ENCODE measurements around the gene TBXAS1. TPM values are rescaled to one million over a fixed set of nuclear protein-coding genes. Genes with fewer than 3 reads are reported as not detected.
"Not testable (repeated sequence)": the region's sequence is repeated elsewhere in the genome, so short reads cannot be mapped to it uniquely, and the experiment has no call there.

TBXAS1 gene
- total RNA-seq, 1 experiment from 2014 or later: 16.8 TPM

DNA sequence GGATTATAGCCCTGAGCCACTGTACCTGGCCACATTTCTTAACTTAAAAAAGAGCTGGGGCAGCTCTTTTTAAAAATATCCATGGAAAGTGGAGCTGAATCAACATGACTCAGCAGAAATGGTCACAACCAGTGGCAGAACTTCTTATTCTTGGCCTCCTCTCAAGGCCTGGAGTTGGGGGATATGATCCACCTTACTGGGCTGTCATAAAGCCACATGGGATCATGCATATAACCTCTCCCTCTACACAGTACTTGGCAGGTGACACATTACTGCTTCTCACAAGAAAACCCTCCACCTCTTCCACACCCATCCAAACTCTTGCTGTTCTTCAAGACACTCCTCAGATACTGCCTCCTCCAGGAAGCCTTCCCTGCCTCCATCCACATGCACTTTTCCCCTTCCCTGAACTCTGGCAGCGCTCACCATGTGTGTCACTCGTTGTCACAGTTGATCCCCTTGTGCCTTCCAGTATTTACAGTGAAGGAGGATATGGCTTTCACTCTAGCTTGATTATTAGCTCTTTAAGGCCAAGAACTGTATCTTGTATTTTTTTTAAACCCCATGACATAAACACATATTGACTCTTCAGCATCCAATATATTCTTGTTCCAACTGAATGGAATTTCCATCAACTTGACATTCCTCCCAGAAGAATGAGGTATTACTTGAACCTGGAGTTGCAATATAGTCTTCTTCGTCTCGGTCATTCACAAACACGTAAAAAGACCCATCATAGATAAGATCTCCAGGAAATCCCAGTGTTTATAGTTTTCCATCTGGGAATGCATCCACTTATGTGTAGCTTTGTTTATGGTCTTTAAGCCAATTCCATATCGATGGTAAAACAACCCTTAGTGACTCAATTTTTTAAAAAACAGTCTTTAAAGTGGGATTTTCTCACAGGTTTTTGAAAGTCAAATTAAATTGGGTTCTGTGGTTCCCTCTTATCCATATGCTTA lies 85.5 kb downstream of the TBXAS1 start:
- peak; percentile 82 for DNase-seq (ENCODE audit: low spot score)

GRCh38 chr7:139915268-139915863 lies 86.3 kb downstream of the TBXAS1 start:
- DNase-seq (ENCODE audit: low spot score): peak; percentile 71

GRCh38 chr7:139915864-139916716 lies 87.0 kb downstream of the TBXAS1 start:
- DNase-seq (ENCODE audit: low spot score): peak; percentile 98

GRCh38 chr7:139916717-139917395 lies 87.8 kb downstream of the TBXAS1 start:
- no peak for DNase-seq (ENCODE audit: low spot score)

- no peak for DNase-seq (ENCODE audit: low spot score)
Observed at GRCh38 chr7:139917851-139918250, 88.8 kb downstream of the TBXAS1 start.

DNA sequence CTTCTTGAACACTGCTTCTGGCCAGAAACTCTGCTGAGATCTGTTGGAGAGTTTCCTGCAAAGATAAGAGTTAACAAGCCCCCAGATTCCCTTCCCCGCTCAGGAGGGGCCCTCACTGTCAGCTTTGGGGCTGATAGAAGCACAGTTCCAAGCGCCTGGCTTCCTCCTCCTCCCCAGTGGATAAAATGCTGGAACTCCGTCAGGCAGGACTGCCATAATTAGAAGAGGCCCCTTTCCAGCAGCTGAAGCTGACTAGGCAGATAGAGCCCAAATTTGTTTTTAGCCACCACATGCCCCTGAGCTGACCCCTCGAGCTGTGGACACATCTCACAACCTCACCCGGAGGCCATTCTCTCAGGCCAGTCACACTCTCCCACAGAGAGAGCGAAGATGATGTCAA lies 89.4 kb downstream of the TBXAS1 start:
- DNase-seq (ENCODE audit: low spot score): no peak

- DNase-seq (ENCODE audit: low spot score): no peak
Observed at GRCh38 chr7:139923090-139923489, 94.0 kb downstream of the TBXAS1 start.

DNA sequence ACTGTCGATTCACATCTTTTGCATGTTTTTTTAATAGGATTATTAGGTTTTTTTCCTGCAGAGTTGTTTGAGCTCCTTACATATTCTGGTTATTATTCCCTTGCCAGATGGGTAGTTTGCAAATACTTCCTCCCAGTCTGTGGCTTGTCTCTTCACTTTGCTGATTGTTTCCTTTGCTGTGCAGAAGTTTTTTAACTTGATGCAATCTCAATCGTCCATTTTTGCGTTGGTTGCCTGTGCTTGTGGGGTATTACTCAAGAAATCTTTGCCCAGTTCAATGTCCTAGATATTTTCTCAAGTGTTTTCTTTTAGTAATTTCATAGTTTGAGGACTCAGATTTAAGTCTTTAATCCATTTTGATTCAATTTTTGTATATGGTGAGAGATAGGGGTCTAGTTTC lies 95.4 kb downstream of the TBXAS1 start:
- DNase-seq (ENCODE audit: low spot score): no peak

- DNase-seq (ENCODE audit: low spot score): not testable (repeated sequence)
Observed at GRCh38 chr7:139929221-139929620, 100.2 kb downstream of the TBXAS1 start.

- DNase-seq (ENCODE audit: low spot score): no peak
Observed at GRCh38 chr7:139930286-139930965, 101.4 kb downstream of the TBXAS1 start.

DNA sequence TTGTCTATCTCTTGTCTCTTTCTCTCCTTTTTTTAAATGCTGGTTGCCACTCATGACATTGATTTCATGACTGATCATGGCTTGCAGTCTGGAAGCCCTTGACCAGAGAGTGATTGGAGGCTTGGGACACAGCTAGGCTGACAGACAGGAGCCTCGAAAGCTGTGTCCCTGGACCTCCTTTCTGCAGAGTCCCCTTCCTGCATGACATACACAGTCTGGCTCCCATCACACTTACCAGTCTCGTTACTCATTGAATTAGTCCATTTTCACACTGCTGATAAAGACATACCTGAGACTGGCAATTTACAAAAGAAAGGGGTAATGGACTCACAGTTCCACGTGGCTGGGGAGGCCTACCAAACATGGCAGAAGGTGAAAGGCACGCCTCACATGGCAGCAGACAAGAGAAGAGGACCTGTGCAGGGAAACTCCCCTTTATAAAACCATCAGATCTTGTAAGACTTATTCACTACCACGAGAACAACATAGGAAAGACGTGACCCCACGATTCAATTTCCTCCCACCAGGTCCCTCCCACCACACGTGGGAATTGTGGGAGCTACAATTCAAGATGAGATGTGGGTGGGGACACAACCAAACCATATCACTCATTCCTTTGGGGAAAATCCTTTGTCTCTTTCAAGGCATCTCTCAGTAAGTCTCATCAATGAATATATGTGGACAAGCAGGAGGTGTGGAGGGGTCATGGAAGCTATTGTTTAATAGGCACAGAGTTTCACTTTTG lies 102.3 kb downstream of the TBXAS1 start:
- DNase-seq (ENCODE audit: low spot score): no peak

DNA sequence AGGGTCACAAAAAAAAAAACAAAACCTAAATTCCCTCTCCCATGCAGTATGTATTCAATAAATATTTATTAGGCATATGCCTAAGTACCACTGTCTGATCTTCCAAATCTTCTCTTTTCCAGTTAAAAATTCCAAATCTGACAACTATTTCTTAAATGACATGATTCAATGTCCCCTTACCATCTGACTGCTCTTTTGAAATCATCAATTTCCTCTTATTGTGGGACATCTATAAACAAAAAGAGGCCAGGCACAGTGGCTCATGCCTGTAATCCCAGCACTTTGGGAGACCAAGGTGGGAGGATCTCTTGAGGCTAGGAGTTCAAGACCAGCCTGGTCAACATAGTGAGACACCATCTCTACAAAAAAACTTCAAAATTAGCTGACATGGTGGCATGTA lies 103.5 kb downstream of the TBXAS1 start:
- no peak for DNase-seq (ENCODE audit: low spot score)

DNA sequence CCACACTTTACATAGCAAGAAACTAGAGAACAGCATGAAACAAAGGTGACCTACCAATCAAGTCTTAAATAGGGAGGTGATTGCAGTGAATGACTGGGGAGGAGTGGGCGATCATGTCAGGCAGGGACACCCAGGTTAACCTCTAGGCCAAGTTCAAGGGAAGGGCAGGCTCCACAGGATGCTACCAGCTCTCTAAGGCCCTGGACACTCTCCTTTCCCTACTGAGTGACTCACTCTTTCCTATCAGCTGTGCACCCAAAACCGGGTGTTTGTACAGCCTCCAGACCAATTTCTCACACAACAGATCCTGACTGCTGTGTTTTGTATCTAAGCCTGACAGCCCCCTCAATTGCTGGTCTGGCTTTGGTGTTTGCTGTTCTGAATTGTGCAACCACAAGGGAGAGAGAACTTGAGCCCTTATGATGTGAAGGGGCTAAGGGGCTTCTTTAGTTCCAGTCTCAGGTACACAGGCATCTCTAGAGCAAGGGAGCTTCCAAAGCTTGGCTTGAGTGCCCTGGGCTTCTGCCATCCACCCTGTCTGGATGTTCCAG lies 107.8 kb downstream of the TBXAS1 start:
- peak; percentile 33 for DNase-seq (ENCODE audit: low spot score)

- no peak for DNase-seq (ENCODE audit: low spot score)
Observed at GRCh38 chr7:139937715-139938114, 108.7 kb downstream of the TBXAS1 start.

- DNase-seq (ENCODE audit: low spot score): no peak
Observed at GRCh38 chr7:139940866-139941265, 111.8 kb downstream of the TBXAS1 start.

DNA sequence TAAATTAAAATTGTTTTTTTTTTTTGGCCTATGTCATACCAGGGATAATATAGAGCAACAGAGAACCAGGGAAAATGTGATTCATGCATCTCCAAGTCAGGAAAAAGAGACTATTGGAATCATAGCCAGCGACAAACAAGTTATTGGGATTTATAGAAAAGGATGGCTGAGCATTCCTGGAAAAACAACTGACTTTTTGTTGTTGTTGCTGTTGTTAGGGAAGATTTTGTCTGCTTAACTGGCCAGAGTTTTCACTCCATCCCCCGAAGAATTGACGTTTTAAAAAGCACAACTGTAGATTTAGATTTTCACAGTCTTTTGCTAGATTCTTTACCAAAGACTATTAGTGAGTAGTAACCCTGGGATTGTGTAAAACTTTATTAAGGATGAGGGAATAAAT lies 112.4 kb downstream of the TBXAS1 start:
- no peak for DNase-seq (ENCODE audit: low spot score)

DNA sequence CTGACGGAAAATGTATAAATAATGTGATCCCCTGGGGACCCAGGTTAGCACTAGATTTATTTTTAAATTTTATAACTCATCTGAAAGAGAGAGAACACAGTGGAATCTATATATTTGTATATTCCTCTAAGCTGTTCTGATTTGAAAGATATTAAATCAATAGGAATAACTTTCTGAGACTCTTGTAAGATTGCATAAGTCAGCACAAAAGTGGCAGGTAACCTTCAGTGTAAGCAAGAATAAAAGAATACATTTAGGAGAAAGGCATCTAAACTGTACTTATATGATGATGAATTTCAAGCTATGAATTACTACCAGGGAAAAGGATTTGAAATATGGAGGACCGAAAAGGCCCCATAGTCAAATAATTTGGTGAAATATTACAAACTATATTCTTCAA lies 112.8 kb downstream of the TBXAS1 start:
- no peak for DNase-seq (ENCODE audit: low spot score)

DNA sequence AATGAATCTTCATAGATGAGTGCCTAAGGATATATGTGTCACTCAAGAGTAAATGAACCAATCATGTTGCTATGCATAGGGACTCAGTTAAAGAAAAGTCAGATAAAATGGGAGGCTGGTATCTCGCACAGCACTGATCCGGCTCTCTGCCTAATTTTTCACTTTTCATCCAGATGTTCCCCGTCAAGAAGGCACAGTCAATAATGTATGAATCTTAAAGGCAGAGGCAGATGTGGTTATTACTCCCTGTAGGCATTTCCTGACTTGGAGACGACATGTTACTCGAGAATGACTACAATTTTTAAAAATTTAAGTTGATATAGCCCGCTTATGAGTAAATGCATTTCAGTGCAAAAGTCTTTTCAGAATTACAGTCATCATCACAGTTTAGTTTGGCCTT lies 113.6 kb downstream of the TBXAS1 start:
- no peak for DNase-seq (ENCODE audit: low spot score)

DNA sequence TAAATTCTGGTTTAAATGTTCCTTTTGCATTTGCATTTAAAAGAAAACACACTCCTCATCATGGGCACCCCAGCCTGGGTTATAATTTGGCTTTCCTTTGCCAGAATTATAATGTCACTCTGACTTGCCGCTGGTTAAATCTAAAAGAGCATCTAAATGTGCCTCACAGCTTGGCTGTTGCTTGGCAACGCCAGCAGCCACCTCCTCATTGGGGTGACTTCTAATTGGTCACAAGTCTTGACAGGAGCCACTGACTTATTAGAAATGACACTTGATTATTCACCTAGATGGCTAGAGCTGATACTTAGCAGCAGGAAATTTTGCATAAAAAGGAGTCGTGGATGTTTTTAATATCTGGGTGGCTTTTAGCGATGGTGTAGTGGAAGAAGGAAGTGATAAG lies 114.3 kb downstream of the TBXAS1 start:
- no peak for DNase-seq (ENCODE audit: low spot score)

DNA sequence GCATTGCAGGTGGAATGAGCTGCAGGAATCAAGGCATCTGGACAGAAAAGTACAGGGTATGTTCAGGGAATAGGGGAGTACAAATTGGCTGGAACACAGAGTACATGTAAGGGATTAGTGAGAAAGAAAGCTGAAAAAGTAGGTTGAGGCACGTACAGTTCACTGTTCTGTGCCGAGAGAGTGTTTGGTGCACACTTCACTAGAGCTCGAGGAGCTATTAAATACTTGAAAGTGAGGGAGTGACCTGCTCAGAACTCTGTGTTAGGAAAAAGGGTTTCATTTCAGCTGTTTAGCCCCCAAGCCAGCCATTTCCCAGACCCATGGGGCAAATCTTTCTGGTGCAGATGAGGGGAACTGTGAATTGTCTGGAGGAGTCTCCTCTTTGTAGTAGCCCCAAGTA lies 115.2 kb downstream of the TBXAS1 start:
- no peak for DNase-seq (ENCODE audit: low spot score)

Measured in H4 (cell line).